Measurements from ENCODE around the gene POLR2J3. TPM values are rescaled to one million over a fixed set of nuclear protein-coding genes. Genes with fewer than 3 reads are reported as not detected.
"Not testable (repeated sequence)": the region's sequence is repeated elsewhere in the genome, so short reads cannot be mapped to it uniquely, and the experiment has no call there.

Gene POLR2J3
- total and polyA plus RNA-seq, 2 of the 8 experiments (the other 6 are each of a cell fraction or from before 2014, with no cell fraction given): 18.7 to 24.6 TPM

GRCh38 chr7:102614873-102615272 is 42.5 kb upstream of the POLR2J3 start:
- H3K4me3 ChIP-seq (ENCODE audit: extremely low read depth in 1 of 4, insufficient read depth in 2 of 4, low read depth in 3 of 4, low read length in 4 of 4); H4K8ac ChIP-seq (ENCODE audit: extremely low read depth, insufficient read depth, low read length); H2AFZ ChIP-seq (ENCODE audit: low read length); H2BK20ac ChIP-seq (ENCODE audit: low read length); POLR2A ChIA-PET (ENCODE audit: partially characterized antibody); H4K5ac ChIP-seq (ENCODE audit: insufficient read length, low read depth, low read length); CTCF ChIA-PET (ENCODE audit: partially characterized antibody); H3K27me3 ChIP-seq (replicated peaks in 1 of 4; ENCODE audit: control insufficient read depth in 3 of 4, extremely low read depth in 1 of 4, insufficient read depth in 3 of 4, low read length in 3 of 4); H3K23me2 ChIP-seq (ENCODE audit: low read depth, low read length); H3K4me2 ChIP-seq (ENCODE audit: insufficient read depth in 1 of 2, low read depth in 2 of 2, low read length in 2 of 2); H3K4me1 ChIP-seq (replicated peaks in 1 of 4; ENCODE audit: control insufficient read depth in 3 of 4, insufficient read depth in 4 of 4, low read length in 3 of 4); H4K91ac ChIP-seq (replicated peaks; ENCODE audit: insufficient read length, low read length); H3K9me3 ChIP-seq (ENCODE audit: insufficient read depth in 2 of 2, low read depth in 1 of 2, low read length in 1 of 2); FAIRE-seq; H3K14ac ChIP-seq (ENCODE audit: insufficient read length); H2BK15ac ChIP-seq (ENCODE audit: low read length); H2AK5ac ChIP-seq (ENCODE audit: low read depth, low read length); H3K9ac ChIP-seq (replicated peaks in 1 of 4; ENCODE audit: extremely low read depth in 1 of 4, low read depth in 3 of 4, low read length in 3 of 4); H3K56ac ChIP-seq (replicated peaks; ENCODE audit: insufficient read length, low read depth, low read length); DNase-seq (ENCODE audit: low read depth in 1 of 2, low spot score in 2 of 2); H2BK12ac ChIP-seq (ENCODE audit: low read depth, low read length); H3K27ac ChIP-seq (ENCODE audit: low read depth, low read length); H4K20me1 ChIP-seq (replicated peaks in 1 of 2; ENCODE audit: control insufficient read depth in 1 of 2, insufficient read depth in 2 of 2, low read length in 2 of 2); H3K18ac ChIP-seq (ENCODE audit: extremely low read depth, low read length); H2BK120ac ChIP-seq (replicated peaks; ENCODE audit: low read depth, low read length); H3K36me3 ChIP-seq (ENCODE audit: control insufficient read depth in 2 of 4, insufficient read depth in 4 of 4, low read length in 3 of 4); H3K79me1 ChIP-seq (ENCODE audit: low read depth, low read length); H3K4ac ChIP-seq (replicated peaks; ENCODE audit: insufficient read length, low read depth, low read length); H2BK5ac ChIP-seq (ENCODE audit: low read depth, low read length); H3K23ac ChIP-seq (ENCODE audit: insufficient read length); H3K79me2 ChIP-seq (ENCODE audit: control insufficient read depth in 1 of 2, insufficient read depth in 2 of 2, low read length in 2 of 2): not testable (repeated sequence)
- no CpG with 5 or more reads among the region's 3 CpGs for WGBS, 2 experiments (ENCODE audit: extremely low coverage in 1 of 2, insufficient coverage in 1 of 2, insufficient read length in 1 of 2, insufficient replicate concordance in 2 of 2, low coverage in 1 of 2, low lambda C conversion rate in 2 of 2, missing lambda C conversion rate in 1 of 2)

- H3K79me2 ChIP-seq (ENCODE audit: control insufficient read depth in 1 of 2, insufficient read depth in 2 of 2, low read length in 2 of 2); H4K5ac ChIP-seq (ENCODE audit: insufficient read length, low read depth, low read length); H2AK5ac ChIP-seq (ENCODE audit: low read depth, low read length); H3K23me2 ChIP-seq (ENCODE audit: low read depth, low read length); H3K79me1 ChIP-seq (ENCODE audit: low read depth, low read length); H3K14ac ChIP-seq (ENCODE audit: insufficient read length); H3K4me1 ChIP-seq (replicated peaks in 1 of 4; ENCODE audit: control insufficient read depth in 3 of 4, insufficient read depth in 4 of 4, low read length in 3 of 4); POLR2A ChIA-PET (ENCODE audit: partially characterized antibody); H2BK5ac ChIP-seq (ENCODE audit: low read depth, low read length); H4K20me1 ChIP-seq (replicated peaks in 1 of 2; ENCODE audit: control insufficient read depth in 1 of 2, insufficient read depth in 2 of 2, low read length in 2 of 2); H2BK120ac ChIP-seq (replicated peaks; ENCODE audit: low read depth, low read length); H3K4ac ChIP-seq (replicated peaks; ENCODE audit: insufficient read length, low read depth, low read length); DNase-seq (ENCODE audit: low read depth in 1 of 2, low spot score in 2 of 2); H3K27me3 ChIP-seq (replicated peaks in 1 of 4; ENCODE audit: control insufficient read depth in 3 of 4, extremely low read depth in 1 of 4, insufficient read depth in 3 of 4, low read length in 3 of 4); H3K9ac ChIP-seq (replicated peaks in 1 of 4; ENCODE audit: extremely low read depth in 1 of 4, low read depth in 3 of 4, low read length in 3 of 4); H4K8ac ChIP-seq (ENCODE audit: extremely low read depth, insufficient read depth, low read length); H2BK15ac ChIP-seq (ENCODE audit: low read length); H4K91ac ChIP-seq (replicated peaks; ENCODE audit: insufficient read length, low read length); H3K27ac ChIP-seq (ENCODE audit: low read depth, low read length); H3K36me3 ChIP-seq (ENCODE audit: control insufficient read depth in 2 of 4, insufficient read depth in 4 of 4, low read length in 3 of 4); CTCF ChIA-PET (ENCODE audit: partially characterized antibody); H3K9me3 ChIP-seq (ENCODE audit: insufficient read depth in 2 of 2, low read depth in 1 of 2, low read length in 1 of 2); H2BK20ac ChIP-seq (ENCODE audit: low read length); H3K23ac ChIP-seq (ENCODE audit: insufficient read length); H3K4me3 ChIP-seq (ENCODE audit: extremely low read depth in 1 of 4, insufficient read depth in 2 of 4, low read depth in 3 of 4, low read length in 4 of 4); FAIRE-seq; H3K56ac ChIP-seq (replicated peaks; ENCODE audit: insufficient read length, low read depth, low read length); H3K18ac ChIP-seq (ENCODE audit: extremely low read depth, low read length); H2AFZ ChIP-seq (ENCODE audit: low read length); H3K4me2 ChIP-seq (ENCODE audit: insufficient read depth in 1 of 2, low read depth in 2 of 2, low read length in 2 of 2); H2BK12ac ChIP-seq (ENCODE audit: low read depth, low read length): not testable (repeated sequence)
- WGBS, 2 experiments (ENCODE audit: extremely low coverage in 1 of 2, insufficient coverage in 1 of 2, insufficient read length in 1 of 2, insufficient replicate concordance in 2 of 2, low coverage in 1 of 2, low lambda C conversion rate in 2 of 2, missing lambda C conversion rate in 1 of 2): no CpG with 5 or more reads among the region's 4 CpGs
Measured at GRCh38 chr7:102614346-102614697, 41.9 kb upstream of the POLR2J3 start.
